ENCODE measurements around the gene MON1B.
A peak's percentile ranks its signal among the peaks of the same experiment; 100 is the strongest.
"Not testable (repeated sequence)": the region's sequence is repeated elsewhere in the genome, so short reads cannot be mapped to it uniquely, and the experiment has no call there.

MON1B gene

GRCh38 chr16:77190478-77191258, at the start of gene MON1B:
MON1B (plus strand) TSS chr16:77191190; CDS start chr16:77191486, 296 bp downstream.
- DNase-seq, result peak; percentile 95

- DNase-seq, result no peak
These were observed 47.6 kb upstream of the MON1B start for GRCh38 chr16:77143364-77143763.

DNA sequence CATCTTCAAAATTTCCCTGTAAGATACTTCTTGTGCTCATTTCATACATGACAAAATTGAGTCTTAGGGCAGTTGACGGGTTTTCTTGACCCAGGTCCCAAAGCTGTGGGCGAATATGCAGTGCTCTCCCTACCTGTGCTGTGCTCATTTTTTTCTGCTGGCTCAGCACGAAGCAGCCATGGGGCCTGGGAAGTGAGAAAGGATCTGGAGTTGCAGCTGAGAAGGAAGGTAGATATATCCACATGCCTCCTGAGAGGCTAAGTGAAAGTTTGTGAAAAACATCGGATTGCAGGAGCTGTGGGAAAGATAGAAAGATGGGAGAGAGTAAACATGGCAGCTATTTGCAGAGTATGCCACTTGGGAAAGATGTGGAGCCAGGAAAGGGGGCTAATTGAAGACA, 42.9 kb upstream of the MON1B start:
- no peak for DNase-seq

GRCh38 chr16:77157346-77158058, 33.5 kb upstream of the MON1B start:
- no peak for DNase-seq

- no peak for DNase-seq
These were observed 32.7 kb upstream of the MON1B start for GRCh38 chr16:77158293-77158692.

DNA sequence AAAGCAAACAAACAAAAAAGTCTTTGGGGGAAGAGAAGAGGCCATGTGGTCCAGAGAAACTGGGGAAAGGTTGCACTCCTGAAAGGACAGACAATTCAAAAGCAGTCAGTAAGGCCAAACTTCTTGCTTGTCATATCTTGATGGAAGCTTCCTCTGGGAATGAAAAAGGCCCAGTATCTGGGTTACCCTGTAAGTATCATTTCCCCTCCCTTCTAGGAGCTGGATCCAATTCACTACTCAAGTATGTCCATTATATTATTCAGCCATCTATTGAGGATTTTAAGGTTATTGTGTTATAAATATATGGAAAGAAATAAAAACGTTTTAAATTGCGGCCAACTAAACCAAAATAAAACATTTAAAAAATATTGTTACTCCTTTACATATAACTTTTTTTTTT, 26.0 kb upstream of the MON1B start:
- DNase-seq, result no peak

DNA sequence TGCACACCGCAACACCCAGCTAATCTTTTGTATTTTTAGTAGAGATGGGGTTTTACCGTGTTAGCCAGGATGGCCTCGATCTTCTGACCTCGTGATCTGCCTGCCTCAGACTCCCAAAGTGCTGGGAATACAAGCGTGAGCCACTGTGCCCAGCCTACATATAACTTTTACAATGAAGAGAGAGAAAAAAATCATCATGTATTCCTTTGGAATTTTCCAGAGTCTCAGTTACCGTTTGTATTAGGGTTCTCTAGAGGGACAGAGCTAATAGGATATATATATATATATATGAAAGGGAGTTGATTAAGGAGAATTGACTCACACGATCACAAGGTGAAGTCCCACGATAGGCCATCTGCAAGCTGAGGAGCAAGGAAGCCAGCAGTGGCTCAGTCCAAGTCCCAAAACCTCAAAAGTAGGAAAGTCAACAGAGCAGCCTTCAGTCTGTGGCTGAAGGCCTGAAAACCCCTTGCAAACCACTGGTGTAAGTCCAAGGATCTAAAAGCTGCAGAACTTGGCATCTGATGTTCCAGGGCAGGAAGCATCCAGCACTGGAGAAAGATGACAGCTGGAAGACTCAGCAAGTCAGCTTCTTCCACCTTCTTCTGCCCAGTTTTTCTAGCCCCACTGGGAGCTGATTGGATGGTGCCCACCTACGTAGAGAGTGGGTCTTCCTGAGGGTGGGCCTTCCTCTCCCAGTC, 25.3 kb upstream of the MON1B start:
- not testable (repeated sequence) for DNase-seq

DNA sequence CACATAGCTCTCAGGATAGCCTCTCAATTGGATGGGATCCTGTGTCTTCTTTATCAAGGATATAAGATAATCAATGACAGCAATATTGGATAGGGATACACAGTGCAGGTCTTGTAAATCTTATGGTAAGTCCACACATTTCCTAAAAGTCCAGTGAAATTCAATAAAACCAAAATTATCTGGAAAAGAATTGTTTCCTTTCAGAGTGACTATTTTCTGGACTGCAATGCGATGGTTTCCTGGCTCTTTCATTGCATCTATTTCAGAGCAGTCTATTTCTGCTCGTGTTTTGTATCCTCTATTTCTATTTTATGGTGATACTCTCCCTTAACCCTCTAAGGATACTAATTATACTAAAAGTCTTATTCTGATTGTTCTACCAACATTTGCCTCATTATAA, 24.3 kb upstream of the MON1B start:
- no peak for DNase-seq

DNA sequence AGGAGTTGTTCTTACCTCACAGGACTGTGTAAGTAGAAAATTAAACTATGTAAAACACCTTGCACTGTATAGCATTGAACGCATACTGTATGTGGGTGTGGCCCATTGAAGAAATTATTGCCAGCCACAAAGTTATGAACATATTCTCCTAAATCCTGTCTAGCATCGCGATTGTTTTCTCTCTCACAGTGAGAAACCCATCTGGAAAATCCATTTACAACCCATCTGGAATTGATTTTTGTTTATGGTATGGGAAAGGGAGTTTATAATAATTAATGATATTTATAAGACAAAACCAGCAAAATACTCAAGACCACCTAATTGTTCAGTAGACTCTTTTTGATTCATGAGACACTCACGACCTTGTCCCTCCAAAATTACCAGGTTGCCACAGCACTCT, 22.1 kb upstream of the MON1B start:
- DNase-seq, result no peak

GRCh38 chr16:77169650-77170236, 21.2 kb upstream of the MON1B start:
- peak; percentile 17 for DNase-seq

DNA sequence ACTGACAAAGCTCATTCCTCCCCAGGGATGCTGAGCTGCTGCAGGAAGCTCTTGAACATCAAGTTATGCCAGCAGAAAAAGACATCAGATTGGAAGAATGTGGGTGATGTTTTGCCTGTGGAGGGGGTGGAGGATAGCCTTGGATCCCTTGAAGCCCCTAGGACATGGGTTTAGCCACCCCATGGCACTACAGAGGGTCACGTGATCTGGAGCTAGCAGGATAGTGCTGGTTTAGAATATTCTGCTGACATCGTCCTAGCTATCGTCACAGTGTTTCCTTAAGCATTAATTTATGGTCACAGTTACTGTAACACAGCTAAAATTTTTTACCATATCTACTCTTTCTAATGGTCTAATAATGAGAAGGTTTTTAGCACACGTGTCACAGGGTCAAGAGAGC, 20.2 kb upstream of the MON1B start:
- no peak for DNase-seq

GRCh38 chr16:77171745-77172635, 19.0 kb upstream of the MON1B start:
- DNase-seq, result peak; percentile 57

- no peak for DNase-seq
These were observed 18.0 kb upstream of the MON1B start for GRCh38 chr16:77172951-77173350.

DNA sequence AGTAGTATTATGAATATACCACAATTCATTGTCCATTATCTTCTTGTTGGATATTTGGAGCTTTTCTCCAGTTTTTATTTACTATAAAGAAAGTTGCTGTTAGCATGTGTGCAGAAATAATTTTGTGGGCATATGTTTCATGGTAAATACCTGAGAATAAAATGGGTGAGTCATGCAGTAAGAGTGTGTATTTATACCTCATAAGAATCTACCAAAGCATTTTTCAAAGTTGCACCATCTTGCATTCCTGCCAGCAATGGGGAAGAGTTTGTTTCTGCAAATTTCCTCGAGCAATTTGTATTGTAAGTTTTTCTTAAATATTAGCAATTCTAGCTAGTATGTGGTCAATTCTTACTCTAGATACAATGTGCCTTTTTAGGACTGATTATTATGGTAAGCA, 7.9 kb upstream of the MON1B start:
- no peak for DNase-seq

- not testable (repeated sequence) for DNase-seq
These were observed 4.7 kb upstream of the MON1B start for GRCh38 chr16:77186298-77186697.

DNA sequence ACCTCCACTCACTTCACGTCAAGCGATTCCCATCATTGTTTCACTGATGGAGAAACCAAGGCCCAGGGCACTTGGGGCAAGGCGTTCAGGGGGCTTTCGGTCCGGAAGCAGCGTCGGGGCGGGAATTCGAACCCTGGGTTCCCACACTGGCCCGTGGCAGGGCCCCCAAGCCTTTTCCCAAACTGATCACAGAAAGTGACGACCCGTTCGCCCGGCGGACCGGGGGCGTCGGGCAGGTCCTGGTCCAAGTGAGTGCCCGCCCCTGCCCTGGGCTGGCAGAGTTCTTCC, 856 bp upstream of the MON1B start:
- no peak for DNase-seq

- DNase-seq, result no peak
These were observed 424 bp downstream of the MON1B start for GRCh38 chr16:77191259-77191969.

DNA sequence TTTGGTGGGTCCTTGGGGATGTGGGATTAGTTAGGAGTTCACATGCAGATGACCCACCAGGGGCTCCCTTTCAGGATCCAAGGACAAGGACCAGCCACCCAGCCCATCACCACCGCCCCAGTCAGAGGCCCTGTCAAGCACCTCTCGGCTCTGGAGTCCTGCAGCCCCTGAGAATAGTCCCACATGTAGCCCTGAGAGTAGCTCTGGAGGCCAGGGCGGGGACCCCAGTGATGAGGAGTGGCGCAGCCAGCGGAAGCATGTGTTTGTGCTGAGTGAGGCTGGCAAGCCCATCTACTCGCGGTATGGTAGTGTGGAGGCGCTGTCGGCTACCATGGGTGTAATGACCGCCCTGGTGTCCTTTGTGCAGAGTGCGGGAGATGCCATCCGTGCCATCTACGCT, 2.4 kb downstream of the MON1B start:
- no peak for DNase-seq

GRCh38 chr16:77194295-77195231, 3.6 kb downstream of the MON1B start:
- no peak for DNase-seq

DNA sequence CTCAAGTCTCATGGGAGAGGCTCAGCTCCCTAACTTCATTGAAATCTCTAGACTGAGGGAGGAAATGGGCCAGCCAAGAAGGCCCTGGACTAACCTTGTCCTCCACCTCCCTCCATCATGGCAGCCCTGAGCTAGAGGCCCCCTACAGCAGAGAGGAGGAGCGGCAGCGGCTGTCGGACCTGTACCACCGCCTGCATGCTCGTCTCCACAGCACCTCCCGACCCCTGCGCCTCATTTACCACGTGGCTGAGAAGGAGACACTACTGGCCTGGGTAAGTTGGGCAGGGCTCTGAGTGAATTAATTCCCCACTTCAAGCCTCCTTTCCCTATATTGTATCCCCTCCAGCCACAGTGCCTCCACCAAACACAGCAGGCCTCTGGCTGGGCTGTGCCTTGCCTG, 4.4 kb downstream of the MON1B start:
- DNase-seq, result no peak

DNA sequence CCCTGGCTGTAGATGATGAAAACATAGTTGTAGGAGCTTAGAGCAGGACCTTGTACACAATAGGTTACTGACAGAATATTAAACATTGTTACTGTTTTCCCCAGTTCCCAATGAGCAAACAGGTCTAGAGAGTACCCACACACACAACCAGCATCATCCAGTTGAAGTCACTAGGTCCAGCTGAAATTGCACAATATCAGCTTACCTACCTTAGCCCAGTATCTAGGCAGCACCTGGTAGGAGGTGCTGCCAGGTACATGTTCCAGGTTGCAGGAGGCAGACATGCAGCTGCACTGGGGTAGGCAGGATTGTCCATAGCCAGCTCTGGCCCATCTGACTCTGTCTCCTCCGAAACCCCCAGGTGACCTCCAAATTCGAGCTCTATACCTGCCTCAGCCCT, 6.8 kb downstream of the MON1B start:
- no peak for DNase-seq
